K562 (cell line): ENCODE data around the gene CDC45. TPM values are rescaled to one million over a fixed set of nuclear protein-coding genes. Genes with fewer than 3 reads are reported as not detected.
A peak's percentile ranks its signal among the peaks of the same experiment; 100 is the strongest.

Source experiments
- ATAC-seq: fragments of 200-7000 bp; cut with Tn5 transposase; 3 replicates; pipeline ENCODE4 v1.9.1; 2020; ENCODE audit warnings: moderate library complexity
- BruUV-seq: library from RNA; stranded (reverse); fragments of 400-500 nt; replicated peaks from 2 replicates; lab custom pipeline; 2021; lab: Mats Ljungman, UMichigan
- CTCF ChIA-PET: fragments of 300-600 bp; formaldehyde crosslinking; extraction: SDS; loops from one replicate; lab custom pipeline; 2021; ENCODE audit warnings: low intra/inter-chr PET ratio; lab: Yijun Ruan, JAX
- POLR2A ChIA-PET: fragments of 300-600, 350-650 bp; sonication (Branson Sonifier 250); formaldehyde crosslinking; extraction: SDS; loops from one replicate; lab custom pipeline; 2021; ENCODE audit warnings: antibody characterized with exemption, inconsistent platforms; lab: Yijun Ruan, JAX
- DNase-seq, 4 experiments: peaks; one replicate each; pipeline versions ENCODE4 v3.0.0 to v3.0.0-alpha.2; 2011 to 2018; ENCODE audit warnings: low spot score in 3 of 4, mixed read lengths in 3 of 4; ENCODE audit errors: extremely low read depth in 1 of 4
- FAIRE-seq: peaks from 2 replicates; lab custom pipeline; 2011; peaks lifted over from hg19 to GRCh38; lab: Jason Lieb, UNC
- H2AFZ ChIP-seq: 2 replicates; pipeline ENCODE4 v1.6.0; 2011; ENCODE audit warnings: low read depth, low read length, control low read depth, inconsistent platforms
- H3K27ac ChIP-seq: fragments of 200-600 bp; 3 replicates; pipeline ENCODE4 v1.8.0; 2011; ENCODE audit warnings: low read depth, mild to moderate bottlenecking, control low read depth, inconsistent platforms, low read length, moderate library complexity, mixed read lengths; ENCODE audit errors: extremely low read depth
- H3K27me3 ChIP-seq, 2 experiments: fragments of 300-600 bp in 1 of 2; 2 replicates in 1 of 2; 3 replicates in 1 of 2; pipeline versions ENCODE4 v1.6.0 to v1.8.0; 2011; ENCODE audit warnings: inconsistent platforms in 2 of 2, low read length in 2 of 2, mild to moderate bottlenecking in 1 of 2, mixed read lengths in 1 of 2, moderate library complexity in 1 of 2; ENCODE audit not compliant: control insufficient read depth in 2 of 2, insufficient read depth in 2 of 2
- H3K36me3 ChIP-seq: fragments of 300-600 bp; 3 replicates; pipeline ENCODE4 v1.8.0; 2011; ENCODE audit warnings: mild to moderate bottlenecking, low read length, inconsistent platforms; ENCODE audit not compliant: control insufficient read depth, insufficient read depth
- H3K4me1 ChIP-seq, 2 experiments: fragments of 200-600 bp in 1 of 2; replicated peaks in 1 of 2; 2 replicates in 1 of 2; 3 replicates in 1 of 2; pipeline versions ENCODE4 v1.5.1 to v1.8.0; 2011; ENCODE audit warnings: inconsistent platforms in 2 of 2, low read length in 2 of 2, mild to moderate bottlenecking in 1 of 2, mixed read lengths in 1 of 2, moderate library complexity in 1 of 2; ENCODE audit not compliant: control insufficient read depth in 2 of 2, insufficient read depth in 2 of 2
- H3K4me2 ChIP-seq: 2 replicates; pipeline ENCODE4 v1.6.1; 2011; ENCODE audit warnings: low read length, control low read depth, inconsistent platforms, mixed read lengths; ENCODE audit not compliant: insufficient read depth
- H3K4me3 ChIP-seq: fragments of 200-600 bp; sonication (generic), shearing (Covaris generic); 2 replicates; pipeline ENCODE4 v1.5.1; 2016; ENCODE audit warnings: control low read depth, inconsistent platforms
- H3K79me2 ChIP-seq: fragments of 200-600 bp; 3 replicates; pipeline ENCODE4 v1.8.0; 2011; ENCODE audit warnings: low read length, inconsistent platforms; ENCODE audit not compliant: control insufficient read depth, insufficient read depth
- H3K9ac ChIP-seq, 2 experiments: 2 replicates each; pipeline versions ENCODE4 v1.6.0 to v1.6.1; 2011; ENCODE audit warnings: low read depth in 2 of 2, low read length in 2 of 2, control low read depth in 1 of 2, inconsistent platforms in 1 of 2, mild to moderate bottlenecking in 1 of 2, mixed read lengths in 1 of 2; ENCODE audit not compliant: insufficient read depth in 1 of 2
- H3K9me1 ChIP-seq: one replicate; pipeline ENCODE4 v1.6.0; 2011; ENCODE audit warnings: inconsistent platforms, mild to moderate bottlenecking, low read length, moderate library complexity; ENCODE audit not compliant: control insufficient read depth, insufficient read depth
- H3K9me3 ChIP-seq: replicated peaks from 2 replicates; pipeline ENCODE4 v1.5.1; 2011; ENCODE audit warnings: low read depth, low read length, inconsistent platforms; ENCODE audit not compliant: control insufficient read depth, insufficient read depth
- H4K20me1 ChIP-seq: replicated peaks from 2 replicates; pipeline ENCODE4 v1.6.1; 2011; ENCODE audit warnings: low read length, inconsistent platforms, mixed read lengths; ENCODE audit not compliant: control insufficient read depth, insufficient read depth
- AFF4 ChIP-seq: sonication (generic); formaldehyde crosslinking; IDR thresholded peaks from 2 replicates; pipeline ENCODE4 v1.8.0; 2023; ENCODE audit warnings: mild to moderate bottlenecking, missing genetic modification reagents
- ATF2 ChIP-seq: sonication (generic); formaldehyde crosslinking; IDR thresholded peaks from 2 replicates; pipeline ENCODE4 v1.8.1; 2022; ENCODE audit warnings: missing genetic modification reagents
- CHD1 ChIP-seq: fragments of 200-600 bp; sonication (generic); IDR thresholded peaks from one replicate; pipeline ENCODE4 v1.6.1; 2012; ENCODE audit warnings: mild to moderate bottlenecking, moderate library complexity, low read length, inconsistent platforms
- FOXM1 ChIP-seq, 2 experiments: fragments of 450-650 bp in 1 of 2; sonication (generic) in 1 of 2; formaldehyde crosslinking in 1 of 2; IDR thresholded peaks; 2 replicates each; pipeline versions ENCODE4 v1.6.1 to v1.9.0; 2017 to 2022; ENCODE audit warnings: low read depth in 2 of 2, mild to moderate bottlenecking in 2 of 2, missing genetic modification reagents in 1 of 2, moderate library complexity in 1 of 2
- FOXP1 ChIP-seq: sonication (generic); formaldehyde crosslinking; IDR thresholded peaks from 2 replicates; pipeline ENCODE4 v1.8.0; 2022; ENCODE audit warnings: mild to moderate bottlenecking, missing genetic modification reagents
- IRF2 ChIP-seq: sonication (generic); formaldehyde crosslinking; IDR thresholded peaks from 2 replicates; pipeline ENCODE4 v1.8.1; 2022; ENCODE audit warnings: mild to moderate bottlenecking, missing genetic modification reagents
- POLR2A ChIP-seq: fragments of 450-650 bp; conservative IDR thresholded peaks from 2 replicates; pipeline ENCODE4 v1.6.1; 2016
- SP1 ChIP-seq: sonication (generic); formaldehyde crosslinking; IDR thresholded peaks from 2 replicates; pipeline ENCODE4 v1.8.1; 2022; ENCODE audit warnings: mild to moderate bottlenecking, missing genetic modification reagents
- SRSF1 ChIP-seq: fragments of 200-400 bp; formaldehyde crosslinking; IDR thresholded peaks from 2 replicates; pipeline ENCODE4 v1.6.1; 2017; ENCODE audit warnings: mild to moderate bottlenecking, low read depth, low read length, moderate library complexity
- ZNF124 ChIP-seq: sonication (generic); formaldehyde crosslinking; IDR thresholded peaks from 2 replicates; pipeline ENCODE4 v1.8.1; 2022; ENCODE audit warnings: missing genetic modification reagents
- ZZZ3 ChIP-seq: fragments of 450-650 bp; IDR thresholded peaks from 2 replicates; pipeline ENCODE4 v1.6.1; 2016; ENCODE audit warnings: antibody characterized with exemption, mild to moderate bottlenecking, moderate library complexity
- WGBS: fragments of 100-300 bp; shearing (Covaris generic); methylation state at CpG from one replicate; pipeline ENCODE4 v1.1.6; 2016; ENCODE audit warnings: low coverage, mixed read lengths; ENCODE audit not compliant: insufficient coverage; ENCODE audit errors: missing lambda C conversion rate; 5-methylcytosine and 5-hydroxymethylcytosine counted together
- in situ Hi-C: fragments of 300-500 bp; cut with MboI; formaldehyde crosslinking; loops from 4 replicates; pipeline ENCODE4 v1.15.0; 2018; ENCODE audit warnings: inconsistent platforms, mixed read lengths
- intact Hi-C: fragments of 100-400 bp; cut with micrococcal nuclease; formaldehyde crosslinking; loops from 2 replicates; pipeline ENCODE4 v1.14.2; 2022
- polyA plus RNA-seq, 8 experiments: library from polyadenylated mRNA; depleted of rRNA in 4 of 8; stranded (reverse) in 5 of 8; unstranded in 3 of 8; fragments of >200 nt; fragmentation: Nextera tagmentation in 2 of 8; fragmentation: Illumina TruSeq in 1 of 8; extraction: Ambion mirVana in 2 of 8; extraction: Trizol in 1 of 8; gene quantifications; 2 replicates each; pipeline versions ENCODE4 v1.2.1 to v1.2.3, GENCODE V29; 2011 to 2014; ENCODE audit warnings: inconsistent platforms in 1 of 8, missing spikeins in 1 of 8
- total RNA-seq, 7 experiments: library from RNA; depleted of rRNA in 6 of 7; stranded (reverse); fragments of >200 nt in 6 of 7; fragmentation: Illumina TruSeq in 2 of 7; extraction: Trizol in 2 of 7; gene quantifications; 2 replicates each; pipeline versions ENCODE4 v1.2.1 to v1.2.3, GENCODE V29; 2011 to 2021; ENCODE audit warnings: low replicate concordance in 1 of 7
- TF ChIP-seq, protein P1 (sequence below): conservative IDR thresholded peaks from 2 replicates; pipeline ENCODE4 v1.6.1; 2011; ENCODE audit warnings: low read depth, mild to moderate bottlenecking, low read length; ENCODE audit not compliant: control insufficient read depth

CDC45 gene
- total and polyA plus RNA-seq, 9 of the 15 experiments (the other 6 are each of a cell fraction or from before 2014, with no cell fraction given): 251 to 580 (median 410) TPM

DNA sequence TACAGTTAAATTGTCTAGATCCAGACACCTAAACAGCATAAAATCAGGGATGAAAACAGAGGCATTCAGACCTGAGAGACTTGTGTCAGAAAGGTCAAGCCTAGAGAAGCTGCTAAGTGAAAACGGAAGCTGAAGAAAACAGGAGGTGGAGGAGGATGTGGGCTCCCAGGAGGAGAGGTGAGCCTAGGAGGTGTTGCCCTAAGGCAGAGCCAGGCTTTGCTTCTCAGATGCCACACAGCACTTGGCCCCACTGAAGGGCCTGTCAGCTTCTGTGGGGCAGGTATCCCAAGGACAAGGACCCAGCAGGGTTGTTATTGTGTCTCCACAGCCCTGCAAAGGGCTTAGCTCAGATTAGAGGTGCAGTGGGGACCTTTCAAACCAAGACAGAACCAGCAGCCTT is 15.2 kb upstream of the CDC45 start (continued):
- TF ChIP-seq, protein P1, sequence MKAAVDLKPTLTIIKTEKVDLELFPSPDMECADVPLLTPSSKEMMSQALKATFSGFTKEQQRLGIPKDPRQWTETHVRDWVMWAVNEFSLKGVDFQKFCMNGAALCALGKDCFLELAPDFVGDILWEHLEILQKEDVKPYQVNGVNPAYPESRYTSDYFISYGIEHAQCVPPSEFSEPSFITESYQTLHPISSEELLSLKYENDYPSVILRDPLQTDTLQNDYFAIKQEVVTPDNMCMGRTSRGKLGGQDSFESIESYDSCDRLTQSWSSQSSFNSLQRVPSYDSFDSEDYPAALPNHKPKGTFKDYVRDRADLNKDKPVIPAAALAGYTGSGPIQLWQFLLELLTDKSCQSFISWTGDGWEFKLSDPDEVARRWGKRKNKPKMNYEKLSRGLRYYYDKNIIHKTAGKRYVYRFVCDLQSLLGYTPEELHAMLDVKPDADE: 0 out of 2 replicates have a peak, but pooled peaks have one; percentile 14
- TF ChIP-seq SRSF1 (no peak), ZZZ3 (no peak), FOXM1 (IDR thresholded peaks at IDR 0.05; ENCODE audit: low read depth) (no peak), FOXM1 (CRISPR knock-in tag; IDR thresholded peaks at IDR 0.05; ENCODE audit: low read depth) (0 out of 2 replicates have a peak, but pooled peaks have one; percentile 52)

DNA sequence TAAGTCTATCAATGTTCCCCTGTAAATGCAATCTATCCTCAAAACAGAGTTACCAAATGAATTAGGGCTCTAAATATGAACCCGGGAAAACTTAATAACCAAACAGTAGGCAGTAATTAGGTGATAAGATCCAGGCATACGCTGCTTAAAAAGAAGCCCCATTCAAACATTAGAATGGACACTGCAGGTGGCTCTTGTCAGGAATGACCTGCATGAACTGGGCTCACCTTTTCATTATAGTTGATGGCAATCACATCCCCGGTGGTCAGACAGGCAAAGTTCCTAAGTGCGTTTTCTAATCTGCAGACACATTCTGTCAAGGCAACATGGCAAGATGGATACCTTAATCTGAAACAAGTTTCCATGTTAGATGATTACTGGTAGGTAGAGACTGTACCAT is 14.7 kb upstream of the CDC45 start:
- in situ Hi-C loops (no loop called here), intact Hi-C loops (no loop called here)
- DNase-seq: no peak
- H3K9me1 ChIP-seq: peaks cover 9% of the 10 kb centered on the region
- no peak overlapping the region for H2AFZ ChIP-seq
- H3K4me1 ChIP-seq: no peaks in the 10 kb centered on the region
- BruUV-seq: no TSS peak
- H3K4me2 ChIP-seq: no peak overlapping the region
- no peaks in the 10 kb centered on the region for H3K79me2 ChIP-seq
- no peak for ATAC-seq
- H4K20me1 ChIP-seq: peaks cover 12% of the 10 kb centered on the region
- FAIRE-seq: no peak
- 88% methylated on average over 4 of the region's 4 CpGs for WGBS
- no peaks in the 10 kb centered on the region for H3K27me3 ChIP-seq
- POLR2A ChIA-PET: interaction anchor here (1.0 to 13.6 kb wide), 11 partner anchors 9 to 321 kb away, joined by 3 to 148 read pairs (median 6); partner anchors contain the start of genes C22orf39, CDC45, ESS2 and MRPL40
- H3K9me3 ChIP-seq: no peaks in the 10 kb centered on the region
- peaks cover 100% of the 10 kb centered on the region for H3K36me3 ChIP-seq
- H3K4me3 ChIP-seq: no peak overlapping the region
- no peak overlapping the region for H3K9ac ChIP-seq
- no peak overlapping the region for H3K27ac ChIP-seq
- CTCF ChIA-PET: no interaction called here
- TF ChIP-seq IRF2 (CRISPR knock-in tag): peak; percentile 87
- TF ChIP-seq SP1: 0 out of 2 replicates have a peak, but pooled peaks have one; percentile 37
- peak; percentile 26 for TF ChIP-seq CHD1
- TF ChIP-seq AFF4 (CRISPR knock-in tag): no peak
- TF ChIP-seq ATF2 (CRISPR knock-in tag): 0 out of 2 replicates have a peak, but pooled peaks have one; percentile 42
- 0 out of 2 replicates have a peak, but pooled peaks have one; percentile 18 for TF ChIP-seq ZNF124 (CRISPR knock-in tag)
- TF ChIP-seq POLR2A: 0 out of 2 replicates have a peak, but pooled peaks have one; percentile 12
- 0 out of 2 replicates have a peak, but pooled peaks have one; percentile 54 for TF ChIP-seq FOXP1 (CRISPR knock-in tag)
